ENCODE data around the gene IL3RA.
"Not testable (repeated sequence)": the region's sequence is repeated elsewhere in the genome, so short reads cannot be mapped to it uniquely, and the experiment has no call there.

The IL3RA gene

DNA sequence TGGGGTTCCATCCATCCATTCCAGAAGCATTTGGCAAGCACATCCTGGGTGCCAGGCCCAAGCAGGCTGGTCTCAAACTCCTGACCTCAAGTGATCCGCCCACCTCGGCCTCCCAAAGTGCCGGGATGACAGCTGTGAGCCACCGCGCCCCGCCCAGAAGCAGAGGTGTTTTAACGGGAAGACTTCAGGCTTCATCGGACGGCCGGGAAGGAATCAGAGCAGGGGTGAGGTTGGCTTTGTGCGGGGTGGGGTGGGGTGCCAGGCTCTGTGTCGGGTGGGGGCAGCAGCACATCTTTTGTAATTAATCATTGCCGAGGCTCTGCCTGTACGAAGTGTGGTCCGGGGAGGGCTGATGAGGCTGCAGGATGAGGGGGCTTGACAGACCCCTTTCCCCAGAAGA, 60.4 kb downstream of the IL3RA start:
- Histone ChIP-seq H3K36me3 (ENCODE audit: control insufficient read depth in 5 of 5, insufficient read depth in 5 of 5, low read length in 5 of 5) (peaks cover 0 to 35% (median 18%) of the 10 kb centered on the region in 5 donors), H3K27me3 (ENCODE audit: control insufficient read depth in 5 of 5, insufficient read depth in 4 of 5, low read length in 5 of 5) (no peaks in the 10 kb centered on the region)

DNA sequence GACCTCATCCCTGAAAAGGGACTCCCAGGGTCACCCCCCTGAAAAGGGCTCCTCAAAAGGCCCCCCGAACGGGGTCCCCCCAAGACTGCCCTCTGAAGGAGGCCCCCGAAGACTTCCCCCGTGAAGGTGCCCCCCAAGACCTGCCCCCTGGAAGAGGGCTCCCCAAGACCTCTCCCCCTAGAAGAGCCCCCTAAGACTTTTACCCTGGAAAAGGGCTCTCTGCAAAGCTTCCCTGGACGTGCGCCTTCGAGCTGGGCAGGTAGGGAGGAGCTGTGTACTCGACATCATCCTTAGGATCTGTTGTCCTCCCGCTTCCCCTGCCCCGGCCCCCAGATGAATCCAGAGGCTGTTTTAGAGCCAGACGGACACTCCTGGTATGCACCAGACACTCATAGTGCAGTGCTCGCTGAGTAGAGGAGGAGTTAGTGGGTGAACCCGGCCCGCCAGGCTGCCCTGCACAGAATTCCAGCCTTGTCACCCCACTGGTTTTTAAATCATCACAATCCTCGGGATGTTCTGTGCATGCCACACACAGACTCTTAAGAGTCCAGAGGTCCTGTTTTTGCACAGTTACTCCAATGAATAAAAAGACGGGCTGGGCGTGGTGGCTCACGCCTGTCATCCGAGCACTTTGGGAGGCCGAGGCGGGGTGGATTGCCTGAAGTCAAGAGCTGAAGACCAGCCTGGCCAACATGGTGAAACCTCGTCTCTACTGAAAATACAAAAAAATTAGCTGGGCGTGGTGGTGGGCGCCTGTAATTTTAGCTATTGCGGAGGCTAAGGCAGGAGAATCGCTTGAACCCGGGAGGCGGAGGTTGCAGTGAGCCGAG, 61.1 kb downstream of the IL3RA start:
- Histone ChIP-seq H3K9me3 (ENCODE audit: control insufficient read depth in 5 of 5, low read length in 5 of 5) (no peaks in the 10 kb centered on the region), H3K36me3 (ENCODE audit: control insufficient read depth in 5 of 5, insufficient read depth in 5 of 5, low read length in 5 of 5) (peaks cover 0 to 36% (median 18%) of the 10 kb centered on the region in 5 donors), H3K27me3 (ENCODE audit: control insufficient read depth in 5 of 5, insufficient read depth in 4 of 5, low read length in 5 of 5) (no peaks in the 10 kb centered on the region), H3K4me1 (ENCODE audit: control insufficient read depth in 5 of 5, insufficient read depth in 5 of 5, low read length in 5 of 5) (peaks cover 0 to 24% (median 20%) of the 10 kb centered on the region in 5 donors), H3K27ac (ENCODE audit: low read depth, low read length) (no peak overlapping the region), H3K9ac (ENCODE audit: low read length in 5 of 5) (no peak overlapping the region), H3K4me3 (ENCODE audit: low read depth in 1 of 5, low read length in 5 of 5) (no peak overlapping the region)

More for the DNA sequence above, 60.4 kb downstream of the IL3RA start:
- Histone ChIP-seq H3K9ac (ENCODE audit: low read length in 5 of 5) (no peak overlapping the region), H3K4me3 (ENCODE audit: low read depth in 1 of 5, low read length in 5 of 5) (no peak overlapping the region), H3K9me3 (ENCODE audit: control insufficient read depth in 5 of 5, low read length in 5 of 5) (no peaks in the 10 kb centered on the region), H3K27ac (ENCODE audit: low read depth, low read length) (no peak overlapping the region), H3K4me1 (ENCODE audit: control insufficient read depth in 5 of 5, insufficient read depth in 5 of 5, low read length in 5 of 5) (peaks cover 0 to 24% (median 20%) of the 10 kb centered on the region in 5 donors)

DNA sequence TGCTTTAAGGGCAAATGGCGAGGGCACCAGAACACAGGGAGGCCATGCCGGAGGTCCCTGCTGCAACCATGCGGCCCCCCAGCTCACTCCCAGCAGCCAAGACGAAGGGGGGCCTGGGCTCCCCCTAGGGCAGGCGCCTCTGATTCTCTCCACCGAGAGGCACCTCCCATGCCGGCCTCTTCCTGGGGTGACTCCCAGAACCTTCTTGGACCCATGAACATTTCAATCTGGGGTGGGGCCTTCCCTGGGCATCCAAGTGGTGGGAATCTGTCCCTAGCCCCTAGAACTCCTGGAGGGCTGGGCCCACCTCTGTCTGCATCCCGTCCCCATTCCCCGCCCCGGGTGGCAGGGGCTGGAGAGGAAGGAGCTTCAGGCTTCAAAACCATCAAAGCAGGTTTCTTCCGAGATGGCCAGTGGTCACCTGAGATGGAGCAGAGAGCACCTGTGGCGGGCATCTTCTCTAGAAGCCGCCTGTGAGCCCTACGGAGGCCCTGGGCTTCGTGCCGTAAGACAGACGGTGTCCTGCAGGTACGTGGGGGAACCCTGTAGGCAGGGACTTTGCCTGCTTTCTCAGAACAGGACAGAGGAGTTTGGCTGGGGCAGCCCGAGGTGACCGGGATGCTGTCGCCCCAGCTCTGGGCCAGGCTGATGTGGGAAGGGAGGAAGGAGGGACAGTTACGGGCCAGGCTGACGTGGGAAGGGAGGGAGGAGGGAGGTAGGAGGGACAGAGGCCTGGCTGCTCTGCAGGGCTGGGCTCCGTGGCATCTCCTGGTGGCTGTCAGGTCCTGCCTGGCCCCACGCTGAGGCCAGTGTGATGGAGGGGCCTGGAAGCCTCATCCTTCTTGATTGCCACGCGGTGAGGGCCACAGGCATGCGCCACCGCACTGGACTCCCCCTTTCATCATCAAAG, 62.1 kb downstream of the IL3RA start:
- Histone ChIP-seq H3K27me3 (ENCODE audit: control insufficient read depth in 5 of 5, insufficient read depth in 4 of 5, low read length in 5 of 5) (no peaks in the 10 kb centered on the region), H3K9me3 (ENCODE audit: control insufficient read depth in 5 of 5, low read length in 5 of 5) (no peaks in the 10 kb centered on the region), H3K36me3 (ENCODE audit: control insufficient read depth in 5 of 5, insufficient read depth in 5 of 5, low read length in 5 of 5) (peaks cover 0 to 46% (median 27%) of the 10 kb centered on the region in 5 donors), H3K9ac (ENCODE audit: low read length in 5 of 5) (no peak overlapping the region), H3K27ac (ENCODE audit: low read depth, low read length) (no peak overlapping the region), H3K4me3 (ENCODE audit: low read depth in 1 of 5, low read length in 5 of 5) (no peak overlapping the region), H3K4me1 (ENCODE audit: control insufficient read depth in 5 of 5, insufficient read depth in 5 of 5, low read length in 5 of 5) (peaks cover 0 to 16% (median 13%) of the 10 kb centered on the region in 5 donors)

DNA sequence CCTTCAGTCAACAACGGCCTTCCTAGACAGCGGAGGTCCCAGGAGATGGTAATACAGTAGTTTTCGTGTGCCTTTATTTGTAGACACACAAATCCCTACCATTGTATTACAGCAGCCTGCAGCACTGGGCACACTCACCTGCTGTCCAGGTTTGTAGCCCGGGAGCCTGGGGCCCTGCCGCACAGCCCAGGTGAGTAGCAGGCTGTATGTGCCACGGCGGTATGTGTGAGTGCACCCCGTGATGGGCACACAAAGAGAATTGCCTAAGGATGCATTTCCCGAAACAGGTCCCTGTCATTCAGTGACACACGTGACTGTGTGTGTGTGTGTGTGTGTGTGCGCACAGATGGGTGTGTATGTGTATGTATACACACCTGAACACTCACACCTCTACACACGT, 63.5 kb downstream of the IL3RA start:
- H3K36me3 ChIP-seq (ENCODE audit: control insufficient read depth in 5 of 5, insufficient read depth in 5 of 5, low read length in 5 of 5), result peaks cover 11 to 60% (median 41%) of the 10 kb centered on the region in 5 donors

DNA sequence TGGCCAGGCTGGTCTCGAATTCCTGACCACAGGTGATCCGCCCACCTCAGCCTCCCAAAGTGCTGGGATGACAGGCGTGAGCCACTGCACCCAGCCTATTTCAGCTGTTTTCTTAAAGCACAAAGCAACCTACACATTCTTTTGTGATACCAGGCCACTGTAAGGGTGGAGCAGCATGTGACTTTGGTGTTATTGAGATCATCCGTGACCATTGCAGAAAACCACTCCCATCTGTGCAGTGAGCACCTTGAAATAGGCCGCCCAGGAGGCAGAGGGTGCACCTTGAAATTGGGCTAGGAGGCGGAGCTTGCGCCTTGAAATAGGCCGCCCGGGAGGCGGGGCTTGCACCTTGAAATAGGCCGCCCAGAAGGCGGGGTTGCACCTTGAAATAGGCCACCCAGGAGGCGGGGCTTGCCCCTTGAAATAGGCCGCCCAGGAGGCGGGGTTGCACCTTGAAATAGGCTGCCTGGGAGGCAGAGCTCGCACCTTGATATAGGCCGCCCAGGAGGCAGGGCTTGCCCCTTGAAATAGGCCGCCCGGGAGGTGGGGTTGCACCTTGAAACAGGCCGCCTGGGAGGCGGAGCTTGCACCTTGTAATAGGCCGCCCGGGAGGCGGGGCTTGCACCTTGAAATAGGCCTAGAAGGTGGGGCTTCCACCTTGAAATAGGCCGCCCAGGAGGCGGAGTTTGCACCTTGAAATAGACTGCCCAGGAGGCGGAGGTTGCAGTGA, 64.3 kb downstream of the IL3RA start:
- H3K9ac ChIP-seq (ENCODE audit: low read length in 5 of 5), result no peak overlapping the region
- no peaks in the 10 kb centered on the region for H3K27me3 ChIP-seq (ENCODE audit: control insufficient read depth in 5 of 5, insufficient read depth in 4 of 5, low read length in 5 of 5)
- no peaks in the 10 kb centered on the region for H3K4me1 ChIP-seq (ENCODE audit: control insufficient read depth in 5 of 5, insufficient read depth in 5 of 5, low read length in 5 of 5)
- no peak overlapping the region for H3K27ac ChIP-seq (ENCODE audit: low read depth, low read length)
- H3K9me3 ChIP-seq (ENCODE audit: control insufficient read depth in 5 of 5, low read length in 5 of 5), result no peaks in the 10 kb centered on the region
- H3K36me3 ChIP-seq (ENCODE audit: control insufficient read depth in 5 of 5, insufficient read depth in 5 of 5, low read length in 5 of 5), result peaks cover 19 to 68% (median 49%) of the 10 kb centered on the region in 5 donors
- H3K4me3 ChIP-seq (ENCODE audit: low read depth in 1 of 5, low read length in 5 of 5), result no peak overlapping the region

More for the DNA sequence above, 63.5 kb downstream of the IL3RA start:
- Histone ChIP-seq H3K9me3 (ENCODE audit: control insufficient read depth in 5 of 5, low read length in 5 of 5) (no peaks in the 10 kb centered on the region), H3K9ac (ENCODE audit: low read length in 5 of 5) (no peak overlapping the region), H3K27me3 (ENCODE audit: control insufficient read depth in 5 of 5, insufficient read depth in 4 of 5, low read length in 5 of 5) (no peaks in the 10 kb centered on the region), H3K4me3 (ENCODE audit: low read depth in 1 of 5, low read length in 5 of 5) (no peak overlapping the region), H3K4me1 (ENCODE audit: control insufficient read depth in 5 of 5, insufficient read depth in 5 of 5, low read length in 5 of 5) (peaks cover 0 to 3% (median 0%) of the 10 kb centered on the region in 5 donors), H3K27ac (ENCODE audit: low read depth, low read length) (no peak overlapping the region)

DNA sequence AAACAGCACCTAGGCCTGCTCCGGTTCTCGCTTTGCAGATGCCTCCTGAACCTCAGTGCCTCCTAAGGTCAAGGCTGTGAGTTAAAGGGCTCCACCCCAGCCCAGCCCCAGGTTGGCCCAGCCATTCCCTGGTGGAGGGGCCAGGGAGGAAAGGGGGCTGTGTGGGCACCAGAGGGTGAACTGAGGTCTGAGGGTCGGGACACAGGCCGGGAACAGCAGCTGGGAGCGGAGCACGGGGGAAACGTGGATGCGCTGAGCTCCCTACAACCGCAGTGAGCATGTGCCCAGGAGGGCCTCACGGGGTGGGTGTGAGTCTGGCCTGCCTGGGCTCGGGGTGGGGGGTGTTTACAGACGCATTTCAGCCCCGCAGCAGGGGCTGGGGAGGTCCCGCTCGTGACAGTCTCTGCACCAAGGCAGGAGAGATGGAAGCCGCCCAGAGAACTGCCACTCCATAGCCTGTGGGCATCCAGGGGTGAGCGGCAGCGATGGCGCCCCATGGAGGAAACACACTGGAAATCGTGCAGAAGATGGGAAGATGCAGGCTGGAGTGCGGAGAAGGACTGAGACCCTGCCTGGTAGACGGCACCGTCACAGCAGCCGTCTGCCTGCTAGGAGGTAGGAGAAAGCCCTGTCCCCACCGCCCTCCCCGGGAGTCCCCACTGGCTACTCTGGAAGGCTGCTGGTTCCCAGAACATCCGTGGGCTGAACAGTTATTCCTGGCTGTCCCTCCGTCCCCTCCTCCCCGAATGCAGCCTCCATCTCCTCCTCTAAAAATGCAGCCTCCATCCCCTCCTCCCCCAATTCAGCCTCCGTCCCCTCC, 65.2 kb downstream of the IL3RA start:
- Histone ChIP-seq H3K9ac (ENCODE audit: low read length in 5 of 5) (no peak overlapping the region), H3K36me3 (ENCODE audit: control insufficient read depth in 5 of 5, insufficient read depth in 5 of 5, low read length in 5 of 5) (peaks cover 28 to 69% (median 53%) of the 10 kb centered on the region in 5 donors), H3K27ac (ENCODE audit: low read depth, low read length) (no peak overlapping the region), H3K27me3 (ENCODE audit: control insufficient read depth in 5 of 5, insufficient read depth in 4 of 5, low read length in 5 of 5) (no peaks in the 10 kb centered on the region), H3K4me1 (ENCODE audit: control insufficient read depth in 5 of 5, insufficient read depth in 5 of 5, low read length in 5 of 5) (no peaks in the 10 kb centered on the region), H3K4me3 (ENCODE audit: low read depth in 1 of 5, low read length in 5 of 5) (no peak overlapping the region), H3K9me3 (ENCODE audit: control insufficient read depth in 5 of 5, low read length in 5 of 5) (no peaks in the 10 kb centered on the region)

DNA sequence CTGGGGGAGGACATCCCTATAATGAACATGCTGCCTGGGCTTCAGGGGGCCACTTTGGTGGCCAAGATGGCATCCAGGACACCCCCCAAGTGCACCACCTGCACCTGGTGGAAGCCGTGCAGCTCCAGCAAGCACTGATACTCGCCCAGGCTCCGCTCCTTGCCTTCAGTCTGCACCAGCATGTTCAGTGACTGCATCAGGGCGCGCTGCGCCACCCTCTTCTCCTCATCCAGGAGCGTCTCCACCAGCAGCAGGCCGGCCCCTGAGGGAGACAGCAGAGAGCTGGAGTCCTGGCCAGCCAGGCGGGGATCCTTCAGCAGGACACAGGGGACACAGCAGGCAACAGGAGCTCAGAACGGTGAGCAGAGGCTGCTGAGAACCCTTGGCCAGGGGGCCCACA, 66.6 kb downstream of the IL3RA start:
- Histone ChIP-seq H3K4me1 (ENCODE audit: control insufficient read depth in 5 of 5, insufficient read depth in 5 of 5, low read length in 5 of 5) (no peaks in the 10 kb centered on the region), H3K27me3 (ENCODE audit: control insufficient read depth in 5 of 5, insufficient read depth in 4 of 5, low read length in 5 of 5) (no peaks in the 10 kb centered on the region), H3K27ac (ENCODE audit: low read depth, low read length) (no peak overlapping the region), H3K9me3 (ENCODE audit: control insufficient read depth in 5 of 5, low read length in 5 of 5) (no peaks in the 10 kb centered on the region), H3K9ac (ENCODE audit: low read length in 5 of 5) (no peak overlapping the region), H3K4me3 (ENCODE audit: low read depth in 1 of 5, low read length in 5 of 5) (no peak overlapping the region), H3K36me3 (ENCODE audit: control insufficient read depth in 5 of 5, insufficient read depth in 5 of 5, low read length in 5 of 5) (peaks cover 34 to 79% (median 65%) of the 10 kb centered on the region in 5 donors)

DNA sequence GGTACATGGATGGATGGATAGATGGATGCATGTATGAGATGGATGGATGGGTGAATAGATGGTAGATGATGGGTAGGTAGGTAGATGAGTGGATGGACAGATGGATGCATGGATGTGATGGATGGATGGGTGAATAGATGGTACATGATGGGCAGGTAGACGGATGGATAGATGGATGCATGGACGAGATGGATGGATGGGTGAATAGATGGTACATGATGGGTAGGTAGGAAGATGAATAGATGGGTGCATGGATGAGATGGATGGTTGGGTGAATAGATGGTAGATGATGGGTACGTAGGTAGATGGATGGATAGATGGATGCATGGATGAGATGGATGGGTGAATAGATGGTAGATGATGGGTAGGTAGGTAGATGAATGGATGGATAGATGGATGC, 67.3 kb downstream of the IL3RA start:
- peaks cover 34 to 76% (median 65%) of the 10 kb centered on the region in 5 donors for H3K36me3 ChIP-seq (ENCODE audit: control insufficient read depth in 5 of 5, insufficient read depth in 5 of 5, low read length in 5 of 5)
- not testable (repeated sequence) for H3K9ac ChIP-seq (ENCODE audit: low read length in 5 of 5); H3K9me3 ChIP-seq (ENCODE audit: control insufficient read depth in 5 of 5, low read length in 5 of 5); H3K4me3 ChIP-seq (ENCODE audit: low read depth in 1 of 5, low read length in 5 of 5); H3K27me3 ChIP-seq (ENCODE audit: control insufficient read depth in 5 of 5, insufficient read depth in 4 of 5, low read length in 5 of 5); H3K4me1 ChIP-seq (ENCODE audit: control insufficient read depth in 5 of 5, insufficient read depth in 5 of 5, low read length in 5 of 5); H3K27ac ChIP-seq (ENCODE audit: low read depth, low read length)

DNA sequence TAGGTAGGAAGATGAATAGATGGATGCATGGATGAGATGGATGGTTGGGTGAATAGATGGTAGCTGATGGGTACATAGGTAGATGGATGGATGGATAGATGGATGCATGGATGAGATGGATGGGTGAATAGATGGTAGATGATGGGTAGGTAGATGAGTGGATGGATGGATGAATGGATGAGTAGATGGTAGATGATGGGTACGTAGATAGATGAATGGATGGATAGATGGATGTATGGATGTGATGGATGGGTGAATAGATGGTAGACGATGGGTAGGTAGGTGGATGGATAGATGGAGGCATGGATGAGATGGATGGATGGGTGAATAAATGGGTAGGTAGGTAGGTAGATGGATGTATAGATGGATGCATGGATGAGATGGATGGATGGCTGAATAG, 69.2 kb downstream of the IL3RA start:
- H3K9ac ChIP-seq (ENCODE audit: low read length in 5 of 5); H3K4me3 ChIP-seq (ENCODE audit: low read depth in 1 of 5, low read length in 5 of 5); H3K9me3 ChIP-seq (ENCODE audit: control insufficient read depth in 5 of 5, low read length in 5 of 5); H3K27ac ChIP-seq (ENCODE audit: low read depth, low read length); H3K4me1 ChIP-seq (ENCODE audit: control insufficient read depth in 5 of 5, insufficient read depth in 5 of 5, low read length in 5 of 5); H3K27me3 ChIP-seq (ENCODE audit: control insufficient read depth in 5 of 5, insufficient read depth in 4 of 5, low read length in 5 of 5): not testable (repeated sequence)
- peaks cover 34 to 66% (median 60%) of the 10 kb centered on the region in 5 donors for H3K36me3 ChIP-seq (ENCODE audit: control insufficient read depth in 5 of 5, insufficient read depth in 5 of 5, low read length in 5 of 5)
